Epithelial cell of esophagus (primary cell): ENCODE results near the gene RPL36AL.

Experiments
- DNase-seq: peaks from one replicate; pipeline ENCODE4 v3.0.0; 2010; ENCODE audit warnings: low read depth
- H3K4me3 ChIP-seq: 2 replicates; pipeline ENCODE4 v1.5.1; 2011; ENCODE audit warnings: mild to moderate bottlenecking, low read length, control low read depth
- TF ChIP-seq, protein P1 (sequence below): IDR thresholded peaks from 2 replicates; pipeline ENCODE4 v1.5.1; 2011; ENCODE audit warnings: low read depth, mild to moderate bottlenecking, low read length, control low read depth, inconsistent platforms; ENCODE audit not compliant: insufficient read depth; ENCODE audit errors: missing control alignments

RPL36AL gene

DNA sequence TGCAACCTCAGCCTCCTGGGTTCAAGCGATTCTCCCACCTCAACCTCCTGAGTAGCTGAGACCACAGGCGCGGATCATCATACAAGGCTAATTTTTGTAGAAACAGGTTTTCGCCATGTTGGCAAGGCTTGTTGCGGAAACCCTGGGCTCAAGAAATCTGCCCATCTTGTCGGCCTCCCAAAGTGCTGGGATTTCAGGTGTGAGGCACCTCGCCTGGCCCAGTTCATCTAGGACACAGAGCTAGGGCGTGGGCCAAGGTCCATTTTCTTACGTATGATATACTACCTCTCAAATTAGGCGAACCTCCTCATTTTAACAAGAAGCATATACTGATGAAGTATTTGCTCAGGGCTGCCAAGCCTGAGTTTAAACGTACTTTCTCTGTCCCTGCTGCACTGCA, 36.4 kb downstream of the RPL36AL start:
- no peak for DNase-seq
- peak overlapping the region; percentile 62 for H3K4me3 ChIP-seq
- TF ChIP-seq, protein P1, sequence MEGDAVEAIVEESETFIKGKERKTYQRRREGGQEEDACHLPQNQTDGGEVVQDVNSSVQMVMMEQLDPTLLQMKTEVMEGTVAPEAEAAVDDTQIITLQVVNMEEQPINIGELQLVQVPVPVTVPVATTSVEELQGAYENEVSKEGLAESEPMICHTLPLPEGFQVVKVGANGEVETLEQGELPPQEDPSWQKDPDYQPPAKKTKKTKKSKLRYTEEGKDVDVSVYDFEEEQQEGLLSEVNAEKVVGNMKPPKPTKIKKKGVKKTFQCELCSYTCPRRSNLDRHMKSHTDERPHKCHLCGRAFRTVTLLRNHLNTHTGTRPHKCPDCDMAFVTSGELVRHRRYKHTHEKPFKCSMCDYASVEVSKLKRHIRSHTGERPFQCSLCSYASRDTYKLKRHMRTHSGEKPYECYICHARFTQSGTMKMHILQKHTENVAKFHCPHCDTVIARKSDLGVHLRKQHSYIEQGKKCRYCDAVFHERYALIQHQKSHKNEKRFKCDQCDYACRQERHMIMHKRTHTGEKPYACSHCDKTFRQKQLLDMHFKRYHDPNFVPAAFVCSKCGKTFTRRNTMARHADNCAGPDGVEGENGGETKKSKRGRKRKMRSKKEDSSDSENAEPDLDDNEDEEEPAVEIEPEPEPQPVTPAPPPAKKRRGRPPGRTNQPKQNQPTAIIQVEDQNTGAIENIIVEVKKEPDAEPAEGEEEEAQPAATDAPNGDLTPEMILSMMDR, result no peak

DNA sequence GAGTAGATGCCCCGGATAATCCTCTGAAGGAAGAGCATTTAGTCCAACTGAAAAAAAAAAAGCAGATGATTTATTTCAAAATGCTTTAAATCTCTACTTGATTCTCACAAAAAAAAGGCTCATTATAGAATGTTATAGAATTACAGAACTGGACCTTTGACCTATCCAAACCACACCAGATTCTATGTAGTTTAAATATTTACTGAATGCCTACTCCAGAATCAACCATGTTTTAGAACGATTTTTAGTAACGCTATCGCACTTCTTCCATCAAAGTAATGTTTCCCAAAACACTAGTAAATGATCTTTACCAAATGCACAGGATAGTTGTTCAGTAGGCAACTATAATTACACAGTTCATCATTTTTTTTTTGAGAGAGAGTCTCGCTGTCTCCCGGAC, 36.8 kb downstream of the RPL36AL start:
- TF ChIP-seq, protein P1, result no peak
- no peak overlapping the region for H3K4me3 ChIP-seq
- no peak for DNase-seq

DNA sequence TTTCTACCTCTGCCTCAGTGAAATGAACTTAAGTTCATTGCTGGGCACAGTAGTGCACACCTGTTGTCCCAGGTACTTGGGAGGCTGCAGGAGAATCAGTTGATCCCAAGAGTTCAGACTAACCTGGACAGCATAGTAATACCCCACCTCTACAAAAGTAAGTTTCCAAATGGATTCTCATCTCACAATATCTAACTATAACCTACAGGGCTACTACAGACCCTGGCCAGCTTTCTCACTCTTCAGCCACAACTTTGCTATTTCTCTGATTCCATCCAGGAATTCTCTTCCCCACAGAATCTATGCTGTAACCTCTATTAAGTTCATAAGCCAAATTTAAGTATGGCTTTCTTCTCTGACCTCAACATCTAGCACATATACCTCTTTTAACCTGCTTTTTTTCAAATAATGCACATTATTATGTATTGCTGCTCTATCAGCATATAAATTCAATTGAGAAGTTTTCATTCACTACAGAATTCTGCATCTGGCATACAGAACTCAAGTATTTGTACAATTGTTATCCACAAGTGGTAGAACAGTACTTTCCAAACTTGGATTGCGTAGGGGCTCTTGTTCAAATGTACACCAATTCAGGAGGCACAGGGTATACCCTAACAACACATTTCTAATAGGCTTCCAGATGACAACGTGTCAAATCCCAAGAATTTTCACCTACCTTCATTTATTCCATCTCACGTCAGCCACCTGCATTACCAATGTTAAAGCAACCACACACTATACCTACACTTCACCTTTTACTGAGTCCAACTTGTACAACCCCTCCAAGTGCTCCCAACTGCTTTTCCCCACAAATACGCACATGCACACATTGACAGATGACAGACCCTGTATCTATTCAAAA, 38.1 kb downstream of the RPL36AL start:
- TF ChIP-seq, protein P1, result no peak
- H3K4me3 ChIP-seq, result no peak overlapping the region
- no peak for DNase-seq

DNA sequence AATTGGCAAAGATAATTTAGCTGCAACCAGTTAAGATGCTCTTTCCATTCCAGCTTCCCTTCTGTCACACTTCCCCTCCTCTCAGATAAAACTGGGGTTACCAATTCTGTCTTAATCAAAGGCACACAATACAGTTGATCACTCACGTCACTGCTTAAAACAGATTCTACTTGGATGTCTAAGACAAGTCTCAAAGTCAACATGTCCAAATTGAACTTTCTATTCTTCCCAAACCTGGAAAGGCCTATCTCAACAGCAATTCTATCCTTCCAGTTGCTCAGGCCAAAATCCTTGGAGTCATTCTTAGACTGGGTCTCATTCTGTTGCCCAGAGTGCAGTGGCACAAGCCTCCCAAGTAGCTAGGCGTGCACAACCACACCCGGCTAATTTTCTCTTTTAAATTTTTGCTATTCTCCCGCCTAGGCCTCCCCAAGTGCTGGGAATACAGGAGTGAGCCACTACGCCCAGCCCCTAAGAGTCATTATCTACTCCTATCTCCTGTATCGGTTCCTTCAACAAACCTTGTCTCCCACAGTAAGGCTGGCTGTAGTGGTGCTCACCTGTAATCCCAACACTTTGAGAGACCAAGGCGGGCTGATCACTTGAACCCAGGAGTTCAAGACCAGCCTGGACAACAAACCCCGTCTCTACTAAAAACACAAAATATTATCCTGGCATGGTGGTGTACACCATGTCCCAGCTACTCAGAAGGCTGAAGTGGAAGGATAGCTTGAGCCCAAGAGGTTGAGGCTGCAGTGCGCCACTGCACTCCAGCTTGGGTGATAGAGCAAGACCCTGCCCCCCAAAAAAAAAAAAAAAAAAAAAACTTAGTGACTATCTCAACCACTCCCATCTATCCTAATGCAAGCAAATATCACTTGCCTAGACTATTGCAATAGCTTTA, 39.0 kb downstream of the RPL36AL start:
- no peak for DNase-seq
- TF ChIP-seq, protein P1, result no peak
- H3K4me3 ChIP-seq, result no peak overlapping the region

DNA sequence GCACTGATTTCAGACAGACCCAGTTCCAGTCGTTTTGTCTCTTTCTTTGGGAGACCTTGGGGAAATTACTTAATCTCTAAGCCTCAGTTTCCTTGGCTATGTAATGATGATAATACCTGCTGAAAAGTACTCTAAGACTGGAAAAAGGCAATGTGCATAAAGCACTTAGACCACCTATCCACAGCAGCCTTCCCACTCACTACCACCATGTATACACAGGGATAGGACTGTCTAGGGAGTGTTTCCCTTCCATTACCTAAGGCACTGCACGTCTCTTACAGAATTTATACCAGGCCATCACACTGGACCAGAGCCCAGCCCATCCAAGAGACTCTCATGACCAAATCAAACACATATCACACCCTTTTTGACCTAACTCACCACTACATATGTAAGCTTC, 40.6 kb downstream of the RPL36AL start:
- TF ChIP-seq, protein P1, result no peak
- H3K4me3 ChIP-seq, result no peak overlapping the region
- no peak for DNase-seq

DNA sequence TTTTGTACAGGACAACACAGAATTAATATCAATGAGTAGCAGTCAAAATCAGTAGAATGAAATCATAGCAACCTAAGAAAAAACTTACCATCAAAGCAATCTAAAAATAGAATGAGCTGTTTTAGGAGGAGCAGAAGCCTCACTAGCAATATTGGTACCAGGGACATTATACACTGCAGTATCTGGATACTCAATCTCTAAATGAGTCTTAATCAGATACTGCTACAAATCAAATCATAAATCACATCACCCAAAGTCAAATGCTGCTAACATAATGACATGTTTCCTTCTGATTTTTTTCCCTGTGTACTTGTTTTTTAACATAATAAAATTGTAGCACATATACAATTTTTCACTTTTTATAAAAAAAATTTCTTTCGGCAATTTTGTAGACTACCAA, 42.3 kb downstream of the RPL36AL start:
- TF ChIP-seq, protein P1, result no peak
- no peak overlapping the region for H3K4me3 ChIP-seq
- no peak for DNase-seq
